Germinal center (tissue), 1 donor: ENCODE measurements around the gene NKTR.

Source experiments
- DNase-seq: peaks from one replicate; pipeline ENCODE4 v3.0.0; 2012; ENCODE audit warnings: mixed read lengths, low spot score

Gene NKTR

GRCh38 chr3:42696356-42697288 lies 96.1 kb downstream of the NKTR start:
- DNase-seq: no peak

- no peak for DNase-seq
Measured at GRCh38 chr3:42697289-42698051, 97.0 kb downstream of the NKTR start.
